Measurements from ENCODE around the gene WDSUB1.

WDSUB1 gene

GRCh38 chr2:159265171-159265576 is 21.3 kb downstream of the WDSUB1 start:
- Histone ChIP-seq H3K9ac (ENCODE audit: low read length) (no peak overlapping the region), H3K36me3 (ENCODE audit: control insufficient read depth, insufficient read depth, low read length, severe bottlenecking) (no peaks in the 10 kb centered on the region), H3K4me1 (ENCODE audit: control insufficient read depth, insufficient read depth, low read length) (peaks cover 16% of the 10 kb centered on the region), H3K9me3 (ENCODE audit: control insufficient read depth, low read length) (no peaks in the 10 kb centered on the region), H3K4me3 (ENCODE audit: low read length) (no peak overlapping the region), H3K27me3 (replicated peaks; ENCODE audit: control insufficient read depth, insufficient read depth, low read length) (no peaks in the 10 kb centered on the region)
- no peak for DNase-seq (ENCODE audit: low read depth)

GRCh38 chr2:159262904-159263303 is 23.6 kb downstream of the WDSUB1 start:
- no peak overlapping the region for H3K9ac ChIP-seq (ENCODE audit: low read length)
- H3K27me3 ChIP-seq (replicated peaks; ENCODE audit: control insufficient read depth, insufficient read depth, low read length) = no peaks in the 10 kb centered on the region
- peaks cover 10% of the 10 kb centered on the region for H3K4me1 ChIP-seq (ENCODE audit: control insufficient read depth, insufficient read depth, low read length)
- H3K9me3 ChIP-seq (ENCODE audit: control insufficient read depth, low read length) = no peaks in the 10 kb centered on the region
- H3K4me3 ChIP-seq (ENCODE audit: low read length) = no peak overlapping the region
- H3K36me3 ChIP-seq (ENCODE audit: control insufficient read depth, insufficient read depth, low read length, severe bottlenecking) = no peaks in the 10 kb centered on the region
- DNase-seq (ENCODE audit: low read depth) = no peak

GRCh38 chr2:159262226-159262625 is 24.3 kb downstream of the WDSUB1 start:
- Histone ChIP-seq H3K27me3 (replicated peaks; ENCODE audit: control insufficient read depth, insufficient read depth, low read length) (no peaks in the 10 kb centered on the region), H3K4me1 (ENCODE audit: control insufficient read depth, insufficient read depth, low read length) (peaks cover 8% of the 10 kb centered on the region), H3K9me3 (ENCODE audit: control insufficient read depth, low read length) (no peaks in the 10 kb centered on the region), H3K36me3 (ENCODE audit: control insufficient read depth, insufficient read depth, low read length, severe bottlenecking) (no peaks in the 10 kb centered on the region), H3K9ac (ENCODE audit: low read length) (no peak overlapping the region), H3K4me3 (ENCODE audit: low read length) (no peak overlapping the region)
- DNase-seq (ENCODE audit: low read depth) = peak; percentile 33

- DNase-seq (ENCODE audit: low read depth) = peak; percentile 85
Observed at GRCh38 chr2:159256159-159256558, 30.3 kb downstream of the WDSUB1 start.

GRCh38 chr2:159252905-159253304 is 33.6 kb downstream of the WDSUB1 start:
- Histone ChIP-seq H3K9ac (ENCODE audit: low read length) (no peak overlapping the region), H3K36me3 (ENCODE audit: control insufficient read depth, insufficient read depth, low read length, severe bottlenecking) (peaks cover 3% of the 10 kb centered on the region), H3K4me3 (ENCODE audit: low read length) (no peak overlapping the region), H3K27me3 (replicated peaks; ENCODE audit: control insufficient read depth, insufficient read depth, low read length) (no peaks in the 10 kb centered on the region), H3K4me1 (ENCODE audit: control insufficient read depth, insufficient read depth, low read length) (peaks cover 15% of the 10 kb centered on the region), H3K9me3 (ENCODE audit: control insufficient read depth, low read length) (no peaks in the 10 kb centered on the region)
- DNase-seq (ENCODE audit: low read depth) = no peak

More at GRCh38 chr2:159256159-159256558, 30.3 kb downstream of the WDSUB1 start:
- Histone ChIP-seq H3K27me3 (replicated peaks; ENCODE audit: control insufficient read depth, insufficient read depth, low read length) (no peaks in the 10 kb centered on the region), H3K9me3 (ENCODE audit: control insufficient read depth, low read length) (no peaks in the 10 kb centered on the region), H3K36me3 (ENCODE audit: control insufficient read depth, insufficient read depth, low read length, severe bottlenecking) (peaks cover 3% of the 10 kb centered on the region), H3K9ac (ENCODE audit: low read length) (no peak overlapping the region), H3K4me1 (ENCODE audit: control insufficient read depth, insufficient read depth, low read length) (peaks cover 3% of the 10 kb centered on the region), H3K4me3 (ENCODE audit: low read length) (no peak overlapping the region)

- Histone ChIP-seq H3K36me3 (ENCODE audit: control insufficient read depth, insufficient read depth, low read length, severe bottlenecking) (peaks cover 7% of the 10 kb centered on the region), H3K4me3 (ENCODE audit: low read length) (no peak overlapping the region), H3K9ac (ENCODE audit: low read length) (no peak overlapping the region), H3K27me3 (replicated peaks; ENCODE audit: control insufficient read depth, insufficient read depth, low read length) (no peaks in the 10 kb centered on the region), H3K4me1 (ENCODE audit: control insufficient read depth, insufficient read depth, low read length) (peaks cover 15% of the 10 kb centered on the region), H3K9me3 (ENCODE audit: control insufficient read depth, low read length) (no peaks in the 10 kb centered on the region)
- DNase-seq (ENCODE audit: low read depth) = peak; percentile 26
Observed at GRCh38 chr2:159251296-159252173, 35.0 kb downstream of the WDSUB1 start.

- Histone ChIP-seq H3K9ac (ENCODE audit: low read length) (peak overlapping the region; percentile 52), H3K4me1 (ENCODE audit: control insufficient read depth, insufficient read depth, low read length) (peaks cover 15% of the 10 kb centered on the region), H3K27me3 (replicated peaks; ENCODE audit: control insufficient read depth, insufficient read depth, low read length) (no peaks in the 10 kb centered on the region), H3K36me3 (ENCODE audit: control insufficient read depth, insufficient read depth, low read length, severe bottlenecking) (peaks cover 10% of the 10 kb centered on the region), H3K9me3 (ENCODE audit: control insufficient read depth, low read length) (peaks cover 2% of the 10 kb centered on the region), H3K4me3 (ENCODE audit: low read length) (peak overlapping the region; percentile 28)
- DNase-seq (ENCODE audit: low read depth) = peak; percentile 24
Observed at GRCh38 chr2:159249990-159250715, 36.4 kb downstream of the WDSUB1 start.

GRCh38 chr2:159246325-159246988 is 40.0 kb downstream of the WDSUB1 start:
- Histone ChIP-seq H3K9me3 (ENCODE audit: control insufficient read depth, low read length) (peaks cover 2% of the 10 kb centered on the region), H3K4me3 (ENCODE audit: low read length) (no peak overlapping the region), H3K27me3 (replicated peaks; ENCODE audit: control insufficient read depth, insufficient read depth, low read length) (no peaks in the 10 kb centered on the region), H3K36me3 (ENCODE audit: control insufficient read depth, insufficient read depth, low read length, severe bottlenecking) (peaks cover 31% of the 10 kb centered on the region), H3K4me1 (ENCODE audit: control insufficient read depth, insufficient read depth, low read length) (peaks cover 15% of the 10 kb centered on the region), H3K9ac (ENCODE audit: low read length) (no peak overlapping the region)
- no peak for DNase-seq (ENCODE audit: low read depth)

- Histone ChIP-seq H3K9me3 (ENCODE audit: control insufficient read depth, low read length) (peaks cover 2% of the 10 kb centered on the region), H3K27me3 (replicated peaks; ENCODE audit: control insufficient read depth, insufficient read depth, low read length) (no peaks in the 10 kb centered on the region), H3K4me1 (ENCODE audit: control insufficient read depth, insufficient read depth, low read length) (no peaks in the 10 kb centered on the region), H3K9ac (ENCODE audit: low read length) (no peak overlapping the region), H3K4me3 (ENCODE audit: low read length) (no peak overlapping the region), H3K36me3 (ENCODE audit: control insufficient read depth, insufficient read depth, low read length, severe bottlenecking) (peaks cover 53% of the 10 kb centered on the region)
- no peak for DNase-seq (ENCODE audit: low read depth)
Observed at GRCh38 chr2:159243529-159243928, 43.0 kb downstream of the WDSUB1 start.

- Histone ChIP-seq H3K27me3 (replicated peaks; ENCODE audit: control insufficient read depth, insufficient read depth, low read length) (no peaks in the 10 kb centered on the region), H3K36me3 (ENCODE audit: control insufficient read depth, insufficient read depth, low read length, severe bottlenecking) (peaks cover 63% of the 10 kb centered on the region), H3K9me3 (ENCODE audit: control insufficient read depth, low read length) (no peaks in the 10 kb centered on the region), H3K9ac (ENCODE audit: low read length) (no peak overlapping the region), H3K4me1 (ENCODE audit: control insufficient read depth, insufficient read depth, low read length) (peaks cover 12% of the 10 kb centered on the region), H3K4me3 (ENCODE audit: low read length) (no peak overlapping the region)
- no peak for DNase-seq (ENCODE audit: low read depth)
Observed at GRCh38 chr2:159234868-159235267, 51.6 kb downstream of the WDSUB1 start.

Data from adipocyte (in vitro differentiated cells).